Measurements from ENCODE around the gene MRGPRF. TPM values are rescaled to one million over a fixed set of nuclear protein-coding genes. Genes with fewer than 3 reads are reported as not detected.
A peak's percentile ranks its signal among the peaks of the same experiment; 100 is the strongest.

MRGPRF gene
- total RNA-seq, 4 donors from 2014 or later = 34.2 to 67.9 (median 46.3) TPM

GRCh38 chr11:69048694-69049489 lies 35.8 kb upstream of the MRGPRF start, which contains the start of gene TPCN2:
Gene TPCN2, plus strand, starts transcription at chr11:69048932. Its CDS starts 66 bp downstream, at chr11:69048998.
- peaks cover 0 to 67% (median 29%) of the 10 kb centered on the region in 4 donors for H3K4me1 ChIP-seq
- TF ChIP-seq EP300 (IDR thresholded peaks at IDR 0.05) = peak; percentile 79 to 98
- TF ChIP-seq POLR2A (IDR thresholded peaks at IDR 0.05) = peak; percentile 35 to 93
- TF ChIP-seq, protein P1, sequence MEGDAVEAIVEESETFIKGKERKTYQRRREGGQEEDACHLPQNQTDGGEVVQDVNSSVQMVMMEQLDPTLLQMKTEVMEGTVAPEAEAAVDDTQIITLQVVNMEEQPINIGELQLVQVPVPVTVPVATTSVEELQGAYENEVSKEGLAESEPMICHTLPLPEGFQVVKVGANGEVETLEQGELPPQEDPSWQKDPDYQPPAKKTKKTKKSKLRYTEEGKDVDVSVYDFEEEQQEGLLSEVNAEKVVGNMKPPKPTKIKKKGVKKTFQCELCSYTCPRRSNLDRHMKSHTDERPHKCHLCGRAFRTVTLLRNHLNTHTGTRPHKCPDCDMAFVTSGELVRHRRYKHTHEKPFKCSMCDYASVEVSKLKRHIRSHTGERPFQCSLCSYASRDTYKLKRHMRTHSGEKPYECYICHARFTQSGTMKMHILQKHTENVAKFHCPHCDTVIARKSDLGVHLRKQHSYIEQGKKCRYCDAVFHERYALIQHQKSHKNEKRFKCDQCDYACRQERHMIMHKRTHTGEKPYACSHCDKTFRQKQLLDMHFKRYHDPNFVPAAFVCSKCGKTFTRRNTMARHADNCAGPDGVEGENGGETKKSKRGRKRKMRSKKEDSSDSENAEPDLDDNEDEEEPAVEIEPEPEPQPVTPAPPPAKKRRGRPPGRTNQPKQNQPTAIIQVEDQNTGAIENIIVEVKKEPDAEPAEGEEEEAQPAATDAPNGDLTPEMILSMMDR (IDR thresholded peaks at IDR 0.05) = peak in 1 of 5 experiments; percentile 28
- DNase-seq (ENCODE audit: low spot score in 2 of 2) = peak; percentile 79
- WGBS, 2 donors = 0% methylated on average over 21 to 40 of the region's 76 CpGs
- H3K27ac ChIP-seq = peak within 1 kb of the TSS; percentile 95 to 100 (median 98)
- peaks cover 0 to 5% (median 0%) of the 10 kb centered on the region in 3 donors for H3K36me3 ChIP-seq
- no peaks in the 10 kb centered on the region for H3K9me3 ChIP-seq
- H3K27me3 ChIP-seq = no peaks in the 10 kb centered on the region
- peak within 1 kb of the TSS; percentile 72 to 99 (median 94) for H3K4me3 ChIP-seq

GRCh38 chr11:69048031-69048693 lies 35.1 kb upstream of the MRGPRF start:
- Histone ChIP-seq H3K27ac (peak overlapping the region; percentile 95 to 100 (median 98)), H3K36me3 (no peaks in the 10 kb centered on the region), H3K4me1 (peaks cover 0 to 63% (median 29%) of the 10 kb centered on the region in 4 donors), H3K9me3 (no peaks in the 10 kb centered on the region), H3K27me3 (no peaks in the 10 kb centered on the region), H3K4me3 (peak overlapping the region; percentile 72 to 99 (median 94))
- 24 to 25% methylated on average over 10 to 11 of the region's 11 CpGs for WGBS, 2 donors
- DNase-seq (ENCODE audit: low spot score in 2 of 2) = no peak
- TF ChIP-seq POLR2A (IDR thresholded peaks at IDR 0.05) = no peak

GRCh38 chr11:69044111-69045013 lies 31.3 kb upstream of the MRGPRF start:
- DNase-seq (ENCODE audit: low spot score in 2 of 2) = peak; percentile 61
- WGBS, 2 donors = 16 to 24% methylated on average over 15 of the region's 15 CpGs
- Histone ChIP-seq H3K4me1 (peaks cover 0 to 29% (median 8%) of the 10 kb centered on the region in 4 donors), H3K4me3 (no peak overlapping the region), H3K27me3 (no peaks in the 10 kb centered on the region), H3K9me3 (no peaks in the 10 kb centered on the region), H3K36me3 (no peaks in the 10 kb centered on the region), H3K27ac (peak overlapping the region in 2 of 4 donors; percentile 78 to 85)
- TF ChIP-seq EP300 (IDR thresholded peaks at IDR 0.05) (peak in 1 of 2 donors; percentile 75), POLR2A (IDR thresholded peaks at IDR 0.05) (no peak)
- TF ChIP-seq, protein P1 (IDR thresholded peaks at IDR 0.05) = peak; percentile 38 to 74 (median 65)

- Histone ChIP-seq H3K27me3 (no peaks in the 10 kb centered on the region), H3K36me3 (no peaks in the 10 kb centered on the region), H3K27ac (peak overlapping the region in 2 of 4 donors; percentile 18), H3K9me3 (no peaks in the 10 kb centered on the region), H3K4me3 (no peak overlapping the region), H3K4me1 (peaks cover 0 to 21% (median 7%) of the 10 kb centered on the region in 4 donors)
- TF ChIP-seq, protein P1 (IDR thresholded peaks at IDR 0.05) = no peak
- TF ChIP-seq POLR2A (IDR thresholded peaks at IDR 0.05) = no peak
- no peak for TF ChIP-seq EP300 (IDR thresholded peaks at IDR 0.05)
- 71 to 72% methylated on average over 2 of the region's 2 CpGs for WGBS, 2 donors
- DNase-seq (ENCODE audit: low spot score in 2 of 2) = no peak
These were observed 28.5 kb upstream of the MRGPRF start for GRCh38 chr11:69041516-69041915.
